H1 (cell line): Measurements from ENCODE around the gene CCDC191. TPM values are rescaled to one million over a fixed set of nuclear protein-coding genes. Genes with fewer than 3 reads are reported as not detected.

ENCODE experiments used
- CTCF ChIA-PET: fragments of 300-600 bp; sonication (Branson Sonifier 250); formaldehyde crosslinking; loops from one replicate; lab custom pipeline; 2021; ENCODE audit not compliant: partially characterized antibody; lab: Charles Lee
- POLR2A ChIA-PET: fragments of 300-600 bp; sonication (Branson Sonifier 250); formaldehyde crosslinking; loops from one replicate; lab custom pipeline; 2021; ENCODE audit warnings: inconsistent platforms; ENCODE audit not compliant: partially characterized antibody; lab: Charles Lee
- DNase-seq, 2 experiments: peaks; one replicate each; pipeline versions ENCODE4 v3.0.0 to v3.0.0-alpha.2; 2010 to 2022; ENCODE audit warnings: low spot score in 2 of 2, low read depth in 1 of 2, mixed read lengths in 1 of 2
- FAIRE-seq: peaks from 2 replicates; lab custom pipeline; 2011; peaks lifted over from hg19 to GRCh38; lab: Jason Lieb, UNC
- H2AFZ ChIP-seq: 2 replicates; pipeline ENCODE4 v1.8.1; 2012; ENCODE audit warnings: low read length, inconsistent platforms
- H2AK5ac ChIP-seq: 2 replicates; pipeline ENCODE4 v1.6.1; 2013; ENCODE audit warnings: low read depth, low read length
- H2BK120ac ChIP-seq: replicated peaks from 2 replicates; pipeline ENCODE3; 2013; ENCODE audit warnings: low read depth, low read length, inconsistent platforms
- H2BK12ac ChIP-seq: 2 replicates; pipeline ENCODE4 v1.6.1; 2013; ENCODE audit warnings: low read depth, low read length
- H2BK15ac ChIP-seq: 2 replicates; pipeline ENCODE4 v1.6.1; 2013; ENCODE audit warnings: low read length
- H2BK20ac ChIP-seq: 2 replicates; pipeline ENCODE4 v1.6.1; 2013; ENCODE audit warnings: low read length
- H2BK5ac ChIP-seq: 2 replicates; pipeline ENCODE4 v1.6.1; 2013; ENCODE audit warnings: low read depth, low read length
- H3K14ac ChIP-seq: 2 replicates; pipeline ENCODE4 v1.6.1; 2013; ENCODE audit warnings: inconsistent platforms; ENCODE audit not compliant: insufficient read length
- H3K18ac ChIP-seq: 2 replicates; pipeline ENCODE4 v1.6.1; 2013; ENCODE audit warnings: low read length; ENCODE audit errors: extremely low read depth
- H3K23ac ChIP-seq: 2 replicates; pipeline ENCODE4 v1.6.1; 2013; ENCODE audit warnings: inconsistent platforms; ENCODE audit not compliant: insufficient read length
- H3K23me2 ChIP-seq: 2 replicates; pipeline ENCODE4 v1.6.1; 2013; ENCODE audit warnings: low read depth, low read length
- H3K27ac ChIP-seq: 2 replicates; pipeline ENCODE4 v1.6.1; 2011; ENCODE audit warnings: low read depth, low read length, inconsistent platforms
- H3K27me3 ChIP-seq, 4 experiments: replicated peaks in 1 of 4; 1 replicate in 1 of 4; 2 replicates in 3 of 4; pipeline versions ENCODE4 v1.6.1 to v1.8.1; 2011 to 2013; ENCODE audit warnings: low read length in 3 of 4, mild to moderate bottlenecking in 3 of 4, inconsistent platforms in 2 of 4, mixed read lengths in 2 of 4, moderate library complexity in 1 of 4; ENCODE audit not compliant: control insufficient read depth in 3 of 4, insufficient read depth in 3 of 4; ENCODE audit errors: extremely low read depth in 1 of 4
- H3K36me3 ChIP-seq, 4 experiments: 2 replicates each; pipeline versions ENCODE4 v1.6.1 to v1.8.1; 2011 to 2013; ENCODE audit warnings: mild to moderate bottlenecking in 4 of 4, low read length in 3 of 4, moderate library complexity in 2 of 4, control low read depth in 1 of 4, inconsistent platforms in 1 of 4; ENCODE audit not compliant: insufficient read depth in 4 of 4, control insufficient read depth in 2 of 4
- H3K4ac ChIP-seq: replicated peaks from 2 replicates; pipeline ENCODE3; 2013; ENCODE audit warnings: low read length, low read depth, mixed read lengths, inconsistent platforms; ENCODE audit not compliant: insufficient read length
- H3K4me1 ChIP-seq, 4 experiments: replicated peaks in 1 of 4; 1 replicate in 1 of 4; 2 replicates in 3 of 4; pipeline versions ENCODE4 v1.6.1 to v1.8.1; 2011 to 2013; ENCODE audit warnings: low read length in 3 of 4, inconsistent platforms in 2 of 4, mixed read lengths in 1 of 4; ENCODE audit not compliant: insufficient read depth in 4 of 4, control insufficient read depth in 3 of 4
- H3K4me2 ChIP-seq, 2 experiments: 2 replicates each; pipeline versions ENCODE4 v1.6.1 to v1.8.1; 2011 to 2013; ENCODE audit warnings: low read depth in 2 of 2, low read length in 2 of 2, control low read depth in 1 of 2, inconsistent platforms in 1 of 2, mild to moderate bottlenecking in 1 of 2; ENCODE audit not compliant: insufficient read depth in 1 of 2
- H3K4me3 ChIP-seq, 4 experiments: fragments of 200-600, 300-600 bp in 1 of 4; sonication (generic), shearing (Covaris generic), sonication (Bioruptor Twin) in 1 of 4; 2 replicates each; pipeline versions ENCODE4 v1.5.1 to v1.8.1; 2011 to 2016; ENCODE audit warnings: low read length in 4 of 4, low read depth in 3 of 4, control low read depth in 2 of 4, inconsistent platforms in 2 of 4, mild to moderate bottlenecking in 2 of 4, mixed read lengths in 1 of 4, moderate library complexity in 1 of 4; ENCODE audit not compliant: insufficient read depth in 2 of 4; ENCODE audit errors: extremely low read depth in 1 of 4
- H3K56ac ChIP-seq: replicated peaks from 2 replicates; pipeline ENCODE3; 2013; ENCODE audit warnings: low read depth, mild to moderate bottlenecking, mixed read lengths, low read length, inconsistent platforms; ENCODE audit not compliant: insufficient read length
- H3K79me1 ChIP-seq: 2 replicates; pipeline ENCODE4 v1.6.1; 2013; ENCODE audit warnings: low read depth, low read length, control low read depth
- H3K79me2 ChIP-seq, 2 experiments: 2 replicates each; pipeline versions ENCODE4 v1.6.1 to v1.8.1; 2012 to 2013; ENCODE audit warnings: low read length in 2 of 2, mild to moderate bottlenecking in 2 of 2, inconsistent platforms in 1 of 2; ENCODE audit not compliant: insufficient read depth in 2 of 2, control insufficient read depth in 1 of 2
- H3K9ac ChIP-seq, 4 experiments: replicated peaks in 1 of 4; 1 replicate in 1 of 4; 2 replicates in 3 of 4; pipeline versions ENCODE4 v1.6.1 to v1.8.1; 2011 to 2013; ENCODE audit warnings: low read depth in 3 of 4, low read length in 3 of 4, control low read depth in 2 of 4, mild to moderate bottlenecking in 2 of 4, moderate library complexity in 2 of 4, inconsistent platforms in 1 of 4; ENCODE audit errors: extremely low read depth in 1 of 4
- H3K9me3 ChIP-seq, 2 experiments: 2 replicates each; pipeline versions ENCODE4 v1.6.1 to v1.8.1; 2012 to 2013; ENCODE audit warnings: mild to moderate bottlenecking in 2 of 2, moderate library complexity in 2 of 2, control low read depth in 1 of 2, inconsistent platforms in 1 of 2, low read depth in 1 of 2, low read length in 1 of 2, mixed read lengths in 1 of 2; ENCODE audit not compliant: insufficient read depth in 2 of 2
- H4K20me1 ChIP-seq, 2 experiments: replicated peaks in 1 of 2; 2 replicates each; pipeline versions ENCODE3 to v1.8.1; 2011 to 2013; ENCODE audit warnings: inconsistent platforms in 2 of 2, low read length in 2 of 2, mild to moderate bottlenecking in 1 of 2; ENCODE audit not compliant: insufficient read depth in 2 of 2, control insufficient read depth in 1 of 2
- H4K5ac ChIP-seq: 2 replicates; pipeline ENCODE4 v1.6.1; 2013; ENCODE audit warnings: low read length, low read depth, mixed read lengths, inconsistent platforms; ENCODE audit not compliant: insufficient read length
- H4K8ac ChIP-seq: 2 replicates; pipeline ENCODE4 v1.8.0; 2013; ENCODE audit warnings: mild to moderate bottlenecking, moderate library complexity, low read length, inconsistent platforms; ENCODE audit not compliant: insufficient read depth; ENCODE audit errors: extremely low read depth
- H4K91ac ChIP-seq: replicated peaks from 2 replicates; pipeline ENCODE3; 2013; ENCODE audit warnings: low read length, mixed read lengths, inconsistent platforms; ENCODE audit not compliant: insufficient read length
- ASH2L ChIP-seq: fragments of 200-600, 300-600 bp; sonication (generic); IDR thresholded peaks from one replicate; pipeline ENCODE4 v1.7.1; 2017; ENCODE audit warnings: low read length
- BACH1 ChIP-seq: IDR thresholded peaks from 2 replicates; pipeline ENCODE4 v1.6.1; 2012; ENCODE audit warnings: low read length, improper control_type of control experiment
- CBX5 ChIP-seq: fragments of 300-800, 300-1000 bp; sonication (generic); IDR thresholded peaks from 2 replicates; pipeline ENCODE4 v1.7.1; 2016; ENCODE audit warnings: antibody characterized with exemption, low read length, low read depth
- CBX8 ChIP-seq: fragments of 300-800, 300-1000 bp; sonication (generic); IDR thresholded peaks from 2 replicates; pipeline ENCODE4 v1.7.1; 2016; ENCODE audit warnings: low read depth, low read length, borderline replicate concordance
- CEBPB ChIP-seq: IDR thresholded peaks from 2 replicates; pipeline ENCODE4 v1.6.1; 2012; ENCODE audit warnings: low read depth, low read length
- CHD1 ChIP-seq: IDR thresholded peaks from 2 replicates; pipeline ENCODE4 v1.6.1; 2012; ENCODE audit warnings: low read depth, low read length, improper control_type of control experiment
- EP300 ChIP-seq, 2 experiments: IDR thresholded peaks; 1 replicate in 1 of 2; 2 replicates in 1 of 2; pipeline ENCODE4 v1.6.1; 2011 to 2012; ENCODE audit warnings: low read depth in 2 of 2, low read length in 2 of 2, mild to moderate bottlenecking in 2 of 2, borderline replicate concordance in 1 of 2, inconsistent platforms in 1 of 2, moderate library complexity in 1 of 2
- POU5F1 ChIP-seq: IDR thresholded peaks from 2 replicates; pipeline ENCODE4 v1.6.1; 2011; ENCODE audit warnings: low read depth, mild to moderate bottlenecking, low read length, moderate library complexity
- RFX5 ChIP-seq: IDR thresholded peaks from 2 replicates; pipeline ENCODE4 v1.6.1; 2011; ENCODE audit warnings: low read depth, low read length, improper control_type of control experiment, borderline replicate concordance
- RNF2 ChIP-seq: fragments of 200-900, 300-1000 bp; sonication (generic); IDR thresholded peaks from 2 replicates; pipeline ENCODE4 v1.7.1; 2016; ENCODE audit warnings: borderline replicate concordance, low read depth, mild to moderate bottlenecking, antibody characterized with exemption, low read length; ENCODE audit not compliant: poor library complexity, severe bottlenecking; ENCODE audit errors: missing control alignments
- SIRT6 ChIP-seq: IDR thresholded peaks from one replicate; pipeline ENCODE4 v1.7.1; 2012; ENCODE audit warnings: low read length, inconsistent platforms
- ZNF274 ChIP-seq: IDR thresholded peaks from 2 replicates; pipeline ENCODE4 v1.7.0; 2012; ENCODE audit warnings: low read length, borderline replicate concordance; ENCODE audit errors: extremely low read depth
- WGBS, 2 experiments: shearing (Covaris generic) in 1 of 2; methylation state at CpG; one replicate each; pipeline versions ENCODE4 v1.1.6 to v1.1.7; 2013 to 2015; ENCODE audit warnings: low lambda C conversion rate in 2 of 2, mixed read lengths in 2 of 2, inconsistent platforms in 1 of 2, low coverage in 1 of 2, missing lambda C conversion rate in 1 of 2; ENCODE audit not compliant: insufficient replicate concordance in 2 of 2, insufficient coverage in 1 of 2, insufficient read length in 1 of 2; ENCODE audit errors: extremely low coverage in 1 of 2, missing lambda C conversion rate in 1 of 2; 5-methylcytosine and 5-hydroxymethylcytosine counted together
- polyA plus RNA-seq, 7 experiments: library from polyadenylated mRNA; depleted of rRNA in 3 of 7; stranded (reverse) in 5 of 7; unstranded in 2 of 7; fragments of >200 nt in 5 of 7; fragments of 200-250 nt in 2 of 7; gene quantifications; 1 replicate in 5 of 7; 2 replicates in 1 of 7; 4 replicates in 1 of 7; pipeline versions ENCODE4 v1.2.1 to v1.2.3, GENCODE V29; 2011 to 2013; ENCODE audit warnings: missing spikeins in 2 of 7, mixed read lengths in 2 of 7
- total RNA-seq: library from RNA; stranded (reverse); fragmentation: NEBNext Ultra II Directional; extraction: Animal tissue kit (Norgen Biotek cat#: 25700); gene quantifications from 2 replicates; pipeline ENCODE4 v1.2.1, GENCODE V29; 2021
- TF ChIP-seq, protein P1 (sequence below): IDR thresholded peaks from 2 replicates; pipeline ENCODE4 v1.6.1; 2012; ENCODE audit warnings: inconsistent platforms

CCDC191 gene
- total and polyA plus RNA-seq, 2 of the 8 experiments (the other 6 are each of a cell fraction or from before 2014, with no cell fraction given): 0.65 to 1.3 TPM

DNA sequence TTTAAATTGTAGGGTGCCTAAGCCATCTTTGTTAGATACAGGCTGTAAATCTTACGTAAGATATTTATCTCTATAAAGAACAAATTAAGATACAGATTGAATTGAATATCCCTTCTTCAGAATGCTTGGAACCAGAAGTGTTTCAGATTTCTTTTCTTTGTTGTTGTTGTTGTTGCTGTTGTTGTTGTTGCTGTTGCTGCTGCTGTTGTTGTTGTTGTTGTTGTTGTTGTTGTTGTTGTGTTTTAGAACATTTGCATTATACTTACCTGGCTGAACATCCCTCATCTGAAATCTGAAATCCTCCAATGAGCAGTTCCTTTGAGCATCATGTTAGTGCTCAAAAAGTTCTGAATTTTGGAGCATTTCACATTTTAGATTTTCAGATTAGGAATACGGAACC lies 26.8 kb upstream of the CCDC191 start:
- 98% methylated on average over 2 of the region's 2 CpGs; no CpG with 5 or more reads in 1 of the 2 experiments for WGBS, 2 experiments
- Histone ChIP-seq H2BK15ac (no peak overlapping the region), H3K14ac (no peak overlapping the region), H2AFZ (no peak overlapping the region), H3K27me3 (no peaks in the 10 kb centered on the region), H3K27ac (no peak overlapping the region), H2AK5ac (no peak overlapping the region), H2BK12ac (no peak overlapping the region), H4K8ac (no peak overlapping the region), H2BK120ac (no peak overlapping the region), H3K56ac (no peak overlapping the region), H3K23ac (no peak overlapping the region), H3K79me2 (no peaks in the 10 kb centered on the region), H3K9ac (no peak overlapping the region), H3K4me2 (no peak overlapping the region), H4K20me1 (no peaks in the 10 kb centered on the region), H3K18ac (no peak overlapping the region), H3K4me1 (no peaks in the 10 kb centered on the region), H3K36me3 (peaks cover 12 to 89% (median 52%) of the 10 kb centered on the region in 4 experiments), H2BK5ac (no peak overlapping the region), H4K5ac (no peak overlapping the region), H3K9me3 (no peaks in the 10 kb centered on the region), H3K23me2 (no peaks in the 10 kb centered on the region), H3K79me1 (no peaks in the 10 kb centered on the region), H3K4me3 (no peak overlapping the region), H4K91ac (no peak overlapping the region), H2BK20ac (no peak overlapping the region), H3K4ac (no peak overlapping the region)
- FAIRE-seq (no peak), DNase-seq (no peak)
- ChIA-PET POLR2A (no interaction called here), CTCF (no interaction called here)
- TF ChIP-seq EP300 (IDR thresholded peaks at IDR 0.05; ENCODE audit: borderline replicate concordance in 1 of 2, low read depth in 2 of 2, low read length in 2 of 2) (no peak), POU5F1 (no peak), SIRT6 (no peak), BACH1 (no peak), RFX5 (no peak), CBX5 (no peak), CHD1 (no peak), ASH2L (no peak), CBX8 (no peak), CEBPB (no peak), ZNF274 (no peak), RNF2 (no peak)
- TF ChIP-seq, protein P1, sequence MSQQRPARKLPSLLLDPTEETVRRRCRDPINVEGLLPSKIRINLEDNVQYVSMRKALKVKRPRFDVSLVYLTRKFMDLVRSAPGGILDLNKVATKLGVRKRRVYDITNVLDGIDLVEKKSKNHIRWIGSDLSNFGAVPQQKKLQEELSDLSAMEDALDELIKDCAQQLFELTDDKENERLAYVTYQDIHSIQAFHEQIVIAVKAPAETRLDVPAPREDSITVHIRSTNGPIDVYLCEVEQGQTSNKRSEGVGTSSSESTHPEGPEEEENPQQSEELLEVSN: no peak
